Adrenal gland (tissue), 5 donors: ENCODE measurements around the gene DPEP3.
"Not testable (repeated sequence)": the region's sequence is repeated elsewhere in the genome, so short reads cannot be mapped to it uniquely, and the experiment has no call there.

ENCODE experiments used
- CTCF ChIP-seq, 6 experiments: fragments of 450-650 bp in 4 of 6; fragments of 200-600 bp in 2 of 6; sonication (generic) in 1 of 6; IDR thresholded peaks; 1 replicate in 5 of 6; 2 replicates in 1 of 6; pipeline versions ENCODE4 v1.5.1 to v1.8.0; 2016 to 2021; ENCODE audit warnings: antibody characterized with exemption in 6 of 6, mild to moderate bottlenecking in 2 of 6, moderate library complexity in 1 of 6
- POLR2A ChIP-seq, 2 donors: fragments of 450-650 bp; IDR thresholded peaks; one replicate each; pipeline ENCODE4 v1.6.1; 2017; ENCODE audit warnings: antibody characterized with exemption in 2 of 2, mild to moderate bottlenecking in 2 of 2, moderate library complexity in 1 of 2
- donor health status: DM: no; HTN: no; CAD: no.

GRCh38 chr16:67937713-67938112 is 42.6 kb downstream of the DPEP3 start:
- not testable (repeated sequence) for TF ChIP-seq CTCF, POLR2A (IDR thresholded peaks at IDR 0.05)
